Endothelial cell of umbilical vein (primary cell): ENCODE results near the gene CXCL13.

ENCODE experiments used
- EZH2 ChIP-seq: IDR thresholded peaks from 2 replicates; pipeline ENCODE4 v1.6.1; 2012; ENCODE audit warnings: borderline replicate concordance, low read depth, mild to moderate bottlenecking, moderate library complexity, low read length, inconsistent platforms; ENCODE audit not compliant: severe bottlenecking
- MYC ChIP-seq: IDR thresholded peaks from one replicate; pipeline ENCODE4 v1.6.1; 2011; ENCODE audit warnings: mild to moderate bottlenecking, low read depth, low read length
- POLR2AphosphoS5 ChIP-seq: IDR thresholded peaks from 2 replicates; pipeline ENCODE4 v1.6.1; 2012; ENCODE audit warnings: low read depth, mild to moderate bottlenecking, control low read depth, low read length, moderate library complexity; ENCODE audit not compliant: insufficient read depth
- TF ChIP-seq, protein P1 (sequence below), 2 donors: IDR thresholded peaks; 1 replicate in 1 of 2; 2 replicates in 1 of 2; pipeline ENCODE4 v1.5.1; 2011; ENCODE audit warnings: low read length in 2 of 2, mild to moderate bottlenecking in 2 of 2, moderate library complexity in 2 of 2, control low read depth in 1 of 2, inconsistent platforms in 1 of 2, low read depth in 1 of 2; ENCODE audit not compliant: insufficient read depth in 1 of 2; ENCODE audit errors: extremely low read depth in 1 of 2

- TF ChIP-seq, protein P1, sequence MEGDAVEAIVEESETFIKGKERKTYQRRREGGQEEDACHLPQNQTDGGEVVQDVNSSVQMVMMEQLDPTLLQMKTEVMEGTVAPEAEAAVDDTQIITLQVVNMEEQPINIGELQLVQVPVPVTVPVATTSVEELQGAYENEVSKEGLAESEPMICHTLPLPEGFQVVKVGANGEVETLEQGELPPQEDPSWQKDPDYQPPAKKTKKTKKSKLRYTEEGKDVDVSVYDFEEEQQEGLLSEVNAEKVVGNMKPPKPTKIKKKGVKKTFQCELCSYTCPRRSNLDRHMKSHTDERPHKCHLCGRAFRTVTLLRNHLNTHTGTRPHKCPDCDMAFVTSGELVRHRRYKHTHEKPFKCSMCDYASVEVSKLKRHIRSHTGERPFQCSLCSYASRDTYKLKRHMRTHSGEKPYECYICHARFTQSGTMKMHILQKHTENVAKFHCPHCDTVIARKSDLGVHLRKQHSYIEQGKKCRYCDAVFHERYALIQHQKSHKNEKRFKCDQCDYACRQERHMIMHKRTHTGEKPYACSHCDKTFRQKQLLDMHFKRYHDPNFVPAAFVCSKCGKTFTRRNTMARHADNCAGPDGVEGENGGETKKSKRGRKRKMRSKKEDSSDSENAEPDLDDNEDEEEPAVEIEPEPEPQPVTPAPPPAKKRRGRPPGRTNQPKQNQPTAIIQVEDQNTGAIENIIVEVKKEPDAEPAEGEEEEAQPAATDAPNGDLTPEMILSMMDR (IDR thresholded peaks at IDR 0.05; ENCODE audit: extremely low read depth in 1 of 2, insufficient read depth in 1 of 2, low read depth in 1 of 2, low read length in 2 of 2): no peak
- TF ChIP-seq POLR2AphosphoS5 (no peak), EZH2 (no peak), MYC (no peak)
Measured at GRCh38 chr4:77593993-77594392, 11.6 kb upstream of the CXCL13 start.
